Measurements from ENCODE around the gene SLC24A4. TPM values are rescaled to one million over a fixed set of nuclear protein-coding genes. Genes with fewer than 3 reads are reported as not detected.

The SLC24A4 gene
- total RNA-seq, 1 donor from 2014 or later, result not detected

GRCh38 chr14:92443167-92443566, 120.2 kb downstream of the SLC24A4 start:
- no peak for TF ChIP-seq CTCF (conservative IDR thresholded peaks at IDR 0.05; ENCODE audit: low read depth, low read length)
- no peak overlapping the region for H3K4me3 ChIP-seq (ENCODE audit: low read depth, low read length)
- DNase-seq (ENCODE audit: low read depth), result no peak

GRCh38 chr14:92443741-92444140, 120.8 kb downstream of the SLC24A4 start:
- DNase-seq (ENCODE audit: low read depth), result no peak
- H3K4me3 ChIP-seq (ENCODE audit: low read depth, low read length), result no peak overlapping the region
- TF ChIP-seq CTCF (conservative IDR thresholded peaks at IDR 0.05; ENCODE audit: low read depth, low read length), result no peak

- no peak overlapping the region for H3K4me3 ChIP-seq (ENCODE audit: low read depth, low read length)
- DNase-seq (ENCODE audit: low read depth), result no peak
- TF ChIP-seq CTCF (conservative IDR thresholded peaks at IDR 0.05; ENCODE audit: low read depth, low read length), result no peak
Observed at GRCh38 chr14:92446771-92447170, 123.8 kb downstream of the SLC24A4 start.

GRCh38 chr14:92447416-92448197, 124.6 kb downstream of the SLC24A4 start:
- TF ChIP-seq CTCF (conservative IDR thresholded peaks at IDR 0.05; ENCODE audit: low read depth, low read length), result no peak
- H3K4me3 ChIP-seq (ENCODE audit: low read depth, low read length), result no peak overlapping the region
- no peak for DNase-seq (ENCODE audit: low read depth)

GRCh38 chr14:92448786-92449185, 125.8 kb downstream of the SLC24A4 start:
- TF ChIP-seq CTCF (conservative IDR thresholded peaks at IDR 0.05; ENCODE audit: low read depth, low read length), result no peak
- no peak for DNase-seq (ENCODE audit: low read depth)
- H3K4me3 ChIP-seq (ENCODE audit: low read depth, low read length), result no peak overlapping the region

GRCh38 chr14:92449404-92450181, 126.6 kb downstream of the SLC24A4 start:
- TF ChIP-seq CTCF (conservative IDR thresholded peaks at IDR 0.05; ENCODE audit: low read depth, low read length), result no peak
- no peak for DNase-seq (ENCODE audit: low read depth)
- no peak overlapping the region for H3K4me3 ChIP-seq (ENCODE audit: low read depth, low read length)

Data from epithelial cell of proximal tubule (primary cell).